GM19025 (cell line): ENCODE measurements around the gene SPSB1.

Source experiments
- ATAC-seq: cut with Tn5 transposase; IDR thresholded peaks from one replicate; pipeline ENCODE4 v1.9.1; 2021; ENCODE audit warnings: mild to moderate bottlenecking, low read depth, moderate library complexity; ENCODE audit not compliant: unreplicated experiment

SPSB1 gene

DNA sequence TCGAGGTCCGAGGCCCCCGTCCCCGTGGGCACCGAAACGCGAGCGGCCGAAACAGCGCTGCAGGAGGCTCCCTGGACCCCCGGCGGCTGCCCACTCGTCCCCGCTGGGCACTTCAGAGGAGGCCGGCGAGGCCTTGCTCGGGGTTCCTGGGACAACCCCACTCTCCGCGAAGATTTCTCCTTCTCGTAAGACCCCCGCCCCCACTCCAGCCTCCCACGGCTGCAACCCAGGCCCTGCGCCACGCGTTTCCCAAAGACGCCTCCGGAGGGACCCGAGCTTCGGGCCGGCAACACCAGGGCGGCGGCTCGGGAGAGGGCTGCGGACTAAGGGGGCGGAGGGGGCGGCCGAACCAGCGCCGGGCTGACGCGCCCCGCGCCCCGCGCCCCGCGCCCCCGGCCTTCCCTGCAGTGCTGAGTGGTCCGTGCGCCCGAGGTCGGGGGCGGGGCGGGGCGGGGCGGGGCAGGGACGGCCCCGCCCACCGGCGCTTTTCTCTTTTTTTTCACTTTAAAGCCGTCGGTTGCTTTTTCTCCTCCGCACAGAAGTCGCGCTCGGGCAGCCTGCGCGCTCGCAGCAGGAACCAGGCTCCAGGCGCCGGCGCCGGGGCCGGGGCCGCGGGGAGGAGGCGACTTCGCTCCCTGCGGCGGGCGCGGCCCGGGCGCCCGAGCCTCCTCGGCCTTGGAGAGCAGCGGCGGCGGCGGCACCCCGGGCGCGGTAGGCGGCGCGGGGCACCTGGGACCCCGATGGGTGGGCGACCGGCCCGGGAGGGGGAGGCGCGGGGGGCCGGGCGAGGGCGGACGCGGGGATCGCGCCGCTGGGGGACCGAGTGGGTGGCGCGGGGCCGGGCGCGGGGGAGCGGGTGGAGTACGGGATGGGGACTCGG, at the start of gene SPSB1:
SPSB1 (plus strand) TSS at position 534 of the 880 bp plus-strand sequence. CDS start 62,998 bp downstream, outside the sequence.
- ATAC-seq = no peak

DNA sequence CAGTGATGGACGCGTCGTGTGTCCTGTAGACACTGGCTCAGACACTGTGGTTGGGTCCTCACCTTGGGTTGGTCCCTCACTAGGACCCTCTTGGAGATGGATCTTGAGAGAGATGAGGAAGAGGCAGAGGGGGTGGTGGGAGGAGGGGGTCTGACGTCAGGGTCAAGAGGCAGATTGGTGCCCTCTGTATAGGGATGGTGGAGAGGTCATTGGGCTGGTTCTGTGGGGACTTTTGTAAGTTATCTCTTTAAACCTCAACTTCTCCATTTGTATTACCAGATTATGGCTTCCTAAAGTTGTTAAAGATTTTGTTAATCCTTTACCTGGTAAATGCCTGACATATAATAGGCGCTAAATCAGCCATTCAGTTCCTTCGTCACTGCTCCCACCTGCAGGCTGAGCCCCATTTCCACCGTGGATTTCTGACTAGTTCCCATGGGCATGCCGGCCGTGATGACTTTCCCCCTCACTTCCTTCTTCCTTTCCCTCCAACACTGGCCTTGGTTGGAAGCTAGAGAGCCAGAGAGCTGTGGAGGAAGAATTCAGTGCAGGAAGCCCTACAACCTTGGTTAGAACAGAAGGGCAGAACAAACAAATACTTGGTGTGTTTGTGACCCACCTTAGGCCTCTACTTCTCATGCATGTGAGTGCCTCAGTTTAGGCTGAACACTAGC, 49.5 kb upstream of the SPSB1 start:
- ATAC-seq = no peak

DNA sequence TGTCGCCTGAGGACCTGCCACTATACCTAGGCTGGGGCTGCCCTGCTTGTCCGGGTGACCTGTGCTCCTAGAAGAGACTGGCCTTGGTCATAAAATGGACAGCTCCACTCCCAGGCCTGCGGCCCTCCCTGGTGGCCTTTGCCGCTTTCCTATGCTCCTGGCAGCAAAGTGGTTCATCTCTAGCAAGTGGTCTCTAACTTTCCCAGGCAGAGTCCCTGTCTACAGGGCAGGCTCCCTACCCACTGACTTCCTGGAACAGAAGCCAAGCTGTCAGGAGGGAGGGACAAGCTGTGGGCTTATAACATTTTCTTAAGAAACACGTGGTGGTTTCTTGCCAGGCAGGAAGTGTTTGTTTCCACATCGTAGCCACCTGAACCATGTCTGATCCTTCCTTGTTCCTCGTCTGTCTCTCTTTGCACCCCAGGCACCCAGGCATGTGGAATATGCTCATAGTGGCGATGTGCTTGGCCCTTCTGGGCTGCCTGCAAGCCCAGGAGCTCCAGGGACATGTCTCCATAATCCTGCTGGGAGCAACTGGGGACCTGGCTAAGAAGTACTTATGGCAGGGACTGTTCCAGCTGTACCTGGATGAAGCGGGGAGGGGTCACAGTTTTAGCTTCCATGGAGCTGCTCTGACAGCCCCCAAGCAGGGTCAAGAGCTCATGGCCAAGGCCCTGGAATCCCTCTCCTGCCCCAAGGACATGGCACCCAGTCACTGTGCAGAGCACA, 48.0 kb upstream of the SPSB1 start:
- ATAC-seq = no peak

DNA sequence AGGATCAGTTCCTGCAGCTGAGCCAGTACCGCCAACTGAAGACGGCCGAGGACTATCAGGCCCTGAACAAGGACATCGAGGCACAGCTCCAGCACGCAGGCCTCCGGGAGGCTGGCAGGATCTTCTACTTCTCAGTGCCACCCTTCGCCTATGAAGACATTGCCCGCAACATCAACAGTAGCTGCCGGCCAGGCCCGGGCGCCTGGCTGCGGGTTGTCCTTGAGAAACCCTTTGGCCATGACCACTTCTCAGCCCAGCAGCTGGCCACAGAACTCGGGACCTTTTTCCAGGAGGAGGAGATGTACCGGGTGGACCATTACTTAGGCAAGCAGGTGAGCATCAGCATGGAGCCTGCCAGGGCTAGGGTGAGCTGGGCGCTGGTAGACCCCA, 47.5 kb upstream of the SPSB1 start:
- ATAC-seq = no peak

DNA sequence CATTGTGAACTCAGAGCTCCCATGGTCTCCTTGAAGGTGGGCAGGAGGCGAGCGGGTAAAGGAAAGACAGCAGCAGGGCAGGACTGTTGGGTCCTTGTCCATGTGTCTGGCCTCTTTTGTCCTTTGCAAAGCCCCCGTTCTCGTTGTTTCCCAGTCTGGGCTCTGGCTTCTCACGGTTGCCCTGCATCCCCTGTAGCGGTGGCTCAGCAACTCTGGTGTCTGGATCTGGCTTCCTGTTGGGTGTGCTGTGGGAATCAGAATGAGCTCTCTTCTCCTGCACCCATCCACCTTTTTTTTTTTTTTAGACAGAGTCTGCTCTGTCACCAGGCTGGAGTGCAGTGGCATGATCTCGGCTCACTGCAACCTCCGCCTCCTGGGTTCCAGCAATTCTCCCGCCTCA, 47.0 kb upstream of the SPSB1 start:
- no peak for ATAC-seq

DNA sequence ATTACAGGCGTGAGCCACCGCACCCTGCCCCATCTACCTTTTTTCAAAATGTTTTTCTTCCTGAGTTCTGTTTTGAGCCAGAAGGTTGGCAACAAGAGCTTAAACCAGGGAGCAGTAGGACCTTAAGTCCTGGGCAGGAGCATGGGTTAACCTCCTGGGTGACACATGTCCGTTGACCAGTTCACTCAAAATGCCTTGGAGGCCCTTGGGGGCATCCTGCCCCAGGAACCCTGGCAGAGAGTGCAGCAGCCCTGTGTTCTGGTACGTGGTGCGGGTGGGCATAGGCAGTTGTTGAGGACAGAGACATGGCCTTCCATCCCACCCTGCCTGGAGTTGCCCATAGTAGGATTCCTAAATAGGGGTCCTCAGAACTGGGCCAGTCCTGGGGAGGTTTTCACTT, 46.5 kb upstream of the SPSB1 start:
- ATAC-seq = no peak

DNA sequence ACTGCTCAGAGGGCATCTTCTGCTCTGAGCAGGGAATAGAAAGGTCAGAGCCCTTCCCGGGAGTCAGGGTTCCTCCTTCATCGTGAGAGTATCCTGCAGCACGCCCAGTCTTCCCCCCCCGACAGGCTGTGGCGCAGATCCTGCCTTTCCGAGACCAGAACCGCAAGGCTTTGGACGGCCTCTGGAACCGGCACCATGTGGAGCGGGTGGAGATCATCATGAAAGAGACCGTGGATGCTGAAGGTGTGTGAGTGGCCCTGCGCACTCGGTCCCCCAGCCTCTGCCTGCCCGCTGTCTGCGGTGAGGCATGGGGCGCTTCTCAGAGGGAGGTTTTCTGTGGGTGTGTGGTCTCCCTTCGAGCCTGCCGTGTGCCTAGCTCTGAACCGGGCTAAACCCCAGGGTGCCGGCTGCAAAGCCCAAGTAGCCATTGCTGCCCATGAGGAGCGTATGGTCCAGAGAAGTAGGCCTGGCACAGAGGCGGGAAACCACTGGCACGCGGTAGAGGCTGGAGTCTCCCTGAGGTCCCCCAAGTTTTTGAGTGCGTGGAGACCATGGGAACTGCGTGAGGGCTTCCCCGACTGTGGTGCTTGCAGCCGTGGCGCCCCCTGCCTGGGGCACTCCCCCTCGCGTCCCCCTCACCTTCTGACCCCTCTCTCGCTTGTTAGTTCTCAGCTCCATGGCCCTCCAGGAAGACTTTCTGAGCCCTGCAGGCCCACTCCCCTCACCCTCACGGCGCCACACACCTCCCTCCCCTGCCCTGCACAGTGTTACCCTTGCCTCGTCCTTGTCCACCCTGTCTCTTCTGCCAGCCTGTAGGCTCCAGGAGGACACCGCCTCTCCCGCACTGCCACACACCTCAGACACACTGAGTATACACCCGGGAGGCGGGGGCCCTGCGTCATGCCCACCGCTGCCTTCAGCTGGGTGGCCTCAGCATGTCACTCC, 45.6 kb upstream of the SPSB1 start:
- no peak for ATAC-seq

DNA sequence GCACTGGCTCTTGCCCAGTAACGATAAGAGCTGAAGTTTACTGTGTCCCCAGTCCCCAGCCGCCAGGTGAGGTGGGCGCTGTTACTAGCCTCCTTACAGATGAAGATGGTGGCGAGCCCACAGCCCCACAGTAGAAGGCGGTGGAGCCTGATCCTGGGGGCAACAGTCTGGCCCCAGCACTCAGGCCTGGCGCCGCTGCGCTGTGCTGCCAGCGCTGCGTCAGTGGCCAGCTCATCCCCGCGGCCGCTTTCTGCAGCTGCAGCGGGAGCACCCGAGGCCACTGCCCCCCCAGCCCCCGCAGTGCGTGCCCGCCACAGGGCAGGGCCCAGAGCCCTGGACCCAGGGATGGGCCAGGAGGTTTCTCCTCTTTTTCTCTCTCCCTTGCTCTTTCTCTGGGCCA, 44.8 kb upstream of the SPSB1 start:
- ATAC-seq = no peak

DNA sequence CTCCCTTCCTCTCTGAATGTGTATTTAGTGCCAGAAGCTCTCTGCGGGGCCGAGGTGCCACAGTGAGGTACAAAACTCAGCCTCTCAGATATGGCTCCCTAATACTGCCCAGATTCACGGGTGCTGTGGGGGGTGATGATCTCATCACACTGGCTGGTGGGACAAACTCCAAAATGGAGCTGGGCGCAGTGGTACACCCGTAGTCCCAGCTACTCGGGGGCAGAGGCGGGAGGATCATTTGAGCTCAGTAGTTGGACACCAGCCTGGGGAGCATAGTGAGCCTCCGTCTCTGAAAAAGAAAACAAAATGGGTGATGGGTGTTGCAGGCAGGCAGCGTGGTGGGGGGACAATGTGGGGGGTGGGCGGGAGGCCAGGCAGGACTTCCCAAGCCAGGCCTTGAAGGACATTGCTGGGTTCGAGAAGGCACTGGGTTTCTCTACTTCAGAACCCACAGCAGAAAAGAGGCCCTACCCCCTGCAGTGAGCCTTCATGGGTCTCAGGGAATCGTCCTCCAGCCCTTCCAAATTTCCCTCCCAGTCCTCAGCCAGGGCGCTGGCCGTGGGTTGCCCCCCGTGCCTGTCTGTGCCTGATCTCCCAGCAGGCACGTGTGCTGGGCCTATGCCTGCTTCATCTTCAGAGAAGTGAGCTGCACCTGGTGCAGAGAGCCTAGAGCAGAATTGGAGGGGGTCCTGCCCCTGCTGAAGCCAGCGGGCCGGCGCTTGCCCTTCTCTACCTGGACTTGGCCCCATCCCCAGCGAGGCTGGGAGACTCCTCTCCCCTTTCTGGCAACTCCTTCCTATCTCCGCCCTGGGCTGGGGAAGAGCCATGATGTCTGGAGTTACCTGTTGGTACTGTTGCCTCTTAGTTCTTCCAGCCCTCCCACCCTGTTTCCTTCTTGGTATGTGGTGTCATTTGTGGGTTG, 44.1 kb upstream of the SPSB1 start:
- ATAC-seq = no peak

DNA sequence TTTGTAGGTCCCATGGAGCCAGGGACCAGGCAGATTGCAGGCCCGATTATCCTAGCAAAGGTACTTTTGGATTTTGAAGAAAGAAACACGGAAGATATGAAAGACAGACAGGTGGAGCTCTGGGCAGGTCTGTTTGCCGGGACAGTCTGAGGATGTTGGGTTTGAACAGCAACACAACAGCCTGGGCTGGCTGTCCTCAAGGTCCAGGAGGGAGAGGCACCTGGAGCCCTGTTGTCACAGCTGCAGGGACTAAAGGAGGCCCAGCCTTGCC, 43.5 kb upstream of the SPSB1 start:
- no peak for ATAC-seq

DNA sequence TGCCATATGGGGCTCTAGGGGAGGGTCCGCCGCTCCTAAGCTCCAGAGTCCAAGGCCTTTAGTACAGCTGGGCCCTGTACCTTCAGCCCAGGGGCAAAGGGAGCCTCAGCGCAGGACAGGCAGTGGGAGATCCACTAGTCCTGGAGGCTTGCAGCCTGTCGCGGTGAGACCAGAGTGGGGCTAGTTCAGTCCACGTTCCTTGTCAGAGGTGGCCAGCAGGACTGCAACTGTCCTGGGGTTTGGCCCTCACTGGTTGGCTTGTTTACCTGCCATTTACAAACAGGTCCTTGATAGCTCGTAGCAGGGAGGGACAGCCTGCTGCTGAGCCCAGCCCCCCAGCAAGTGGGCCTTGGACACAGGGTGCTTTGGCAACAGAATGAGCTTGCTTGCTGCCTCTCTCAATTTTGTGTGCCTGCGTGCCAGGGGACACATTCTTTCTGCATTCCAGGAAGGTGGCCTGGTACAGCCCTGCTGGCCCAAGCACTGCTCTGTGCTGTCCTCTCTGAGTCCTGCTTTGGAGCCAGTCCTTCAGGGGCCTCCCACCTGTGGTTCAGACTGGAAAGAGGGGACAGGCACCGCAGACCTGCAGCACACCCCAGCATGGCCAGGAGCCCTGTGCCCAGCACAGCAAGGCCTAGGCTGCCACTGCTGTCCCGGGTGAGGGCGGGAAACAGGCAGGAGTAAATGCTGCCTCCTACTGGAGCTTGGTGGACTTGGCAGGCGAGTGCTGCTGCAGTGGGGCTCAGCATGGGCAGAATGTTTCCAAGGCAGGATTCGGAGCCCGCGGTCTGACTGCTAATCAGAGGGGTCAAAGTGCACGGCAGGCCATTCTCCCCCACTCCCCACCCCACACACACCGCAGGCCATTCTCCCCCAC, 42.9 kb upstream of the SPSB1 start:
- no peak for ATAC-seq

DNA sequence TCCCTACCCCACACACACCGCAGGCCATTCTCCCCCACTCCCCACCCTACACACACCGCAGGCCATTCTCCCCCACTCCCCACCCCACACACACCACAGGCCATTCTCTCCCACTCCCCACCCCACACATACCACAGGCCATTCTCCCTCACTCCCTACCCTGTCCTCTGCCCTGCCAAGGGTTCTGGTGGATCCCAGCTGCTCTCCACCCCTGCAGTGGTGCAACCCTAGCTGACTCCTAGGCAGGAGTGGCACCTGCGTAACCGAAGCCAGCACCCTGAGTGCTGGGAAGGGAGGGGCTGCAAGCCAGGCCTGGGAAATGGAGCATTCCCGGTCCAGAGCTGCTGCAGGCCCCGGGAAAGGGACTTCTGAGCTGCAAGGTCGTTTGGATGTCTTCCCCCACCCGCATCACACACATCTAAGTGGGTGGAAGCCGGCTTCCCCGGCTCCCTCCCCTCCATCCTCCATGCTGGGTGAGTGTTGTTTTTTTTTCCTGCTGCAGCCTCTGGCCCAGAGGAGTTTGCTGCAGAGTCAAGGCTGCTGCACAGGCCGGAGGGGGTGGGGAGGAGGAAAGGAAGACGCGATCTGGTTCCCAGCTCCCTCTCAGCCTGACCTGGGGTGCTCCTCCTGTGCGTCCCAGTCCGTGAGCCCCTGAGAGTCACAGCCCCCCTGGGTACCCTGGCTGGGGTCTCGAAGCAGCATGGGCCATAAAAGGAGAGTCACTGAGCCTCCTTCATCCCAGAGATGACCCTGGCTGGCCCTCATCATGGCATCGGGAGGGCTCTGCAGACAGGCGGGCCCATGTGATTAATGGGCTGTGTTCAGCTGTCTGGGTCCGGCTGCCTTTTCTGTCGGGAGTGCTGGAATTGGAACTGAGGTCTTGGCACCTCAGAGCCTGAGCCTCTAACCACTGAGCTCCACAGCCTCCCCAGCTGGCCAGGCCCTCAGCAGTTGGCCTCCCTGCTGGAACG, 42.0 kb upstream of the SPSB1 start:
- ATAC-seq = no peak

DNA sequence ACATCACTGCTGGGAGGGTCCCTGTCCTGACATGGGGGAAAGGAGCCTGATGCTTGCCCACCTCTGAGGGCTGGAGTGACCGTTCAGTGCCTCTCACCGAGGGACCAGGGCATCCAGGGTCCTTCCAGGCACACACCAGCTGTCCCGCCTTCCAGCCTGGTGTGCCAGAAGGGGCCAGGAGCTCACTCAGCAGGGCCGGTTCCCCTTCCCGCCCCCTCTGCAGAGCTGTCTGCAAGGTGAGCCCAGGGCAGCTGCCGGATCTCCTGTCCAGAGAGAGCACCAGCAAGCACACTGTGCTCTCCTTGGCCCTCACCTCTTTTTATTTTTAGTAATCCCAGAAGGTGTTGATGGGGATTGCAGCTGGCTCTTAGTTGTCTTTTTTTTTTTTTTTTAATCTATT, 41.2 kb upstream of the SPSB1 start:
- no peak for ATAC-seq

DNA sequence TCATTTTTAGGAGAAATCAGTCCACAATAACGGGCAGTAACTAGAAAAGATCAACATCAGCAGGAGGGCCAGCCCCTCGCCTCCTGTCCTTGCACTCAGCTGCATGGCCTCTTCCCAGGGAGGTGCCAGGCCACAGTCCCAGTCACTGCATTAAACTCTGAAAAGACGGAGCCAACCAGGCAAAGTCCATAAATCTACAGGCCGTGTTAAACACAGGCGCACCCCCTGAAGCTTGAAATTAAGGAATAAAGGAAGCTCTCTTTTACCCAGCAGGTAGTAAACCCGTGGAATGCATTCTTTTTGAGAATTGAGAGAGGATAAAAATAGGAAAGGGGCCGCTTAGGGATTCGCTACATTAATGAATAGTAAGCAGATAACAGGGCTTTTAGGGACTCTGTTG, 39.7 kb upstream of the SPSB1 start:
- no peak for ATAC-seq

DNA sequence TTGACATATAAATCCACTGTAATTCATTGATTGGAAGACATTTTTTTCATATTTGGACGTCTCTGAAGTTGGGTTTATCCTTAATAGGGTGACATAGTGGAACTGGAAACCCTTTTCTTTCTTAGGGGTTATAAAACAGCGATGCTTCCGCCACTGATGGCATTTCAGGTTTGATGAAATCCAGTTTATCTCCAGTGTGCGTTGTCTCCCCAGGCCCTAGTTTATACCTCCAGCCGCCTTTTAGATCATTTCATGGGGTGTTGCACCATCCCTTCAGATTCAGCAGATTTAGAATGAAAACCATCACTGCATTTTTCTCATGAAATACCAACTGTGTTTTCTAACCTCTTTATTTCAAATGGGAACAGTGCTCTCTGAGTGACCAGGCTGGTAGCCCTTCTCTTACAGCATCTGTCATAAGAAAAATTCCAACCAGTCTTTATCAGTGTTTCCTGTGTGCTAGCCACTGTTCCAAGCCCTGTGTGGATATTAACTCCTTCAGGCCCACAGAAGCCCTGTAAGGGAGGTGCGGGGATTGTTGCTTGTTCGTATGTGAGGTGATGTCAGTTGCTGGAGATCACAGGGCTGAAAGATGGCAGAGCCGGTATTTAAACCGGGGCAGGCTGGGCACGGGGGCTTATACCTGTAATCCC, 39.1 kb upstream of the SPSB1 start:
- ATAC-seq = no peak

DNA sequence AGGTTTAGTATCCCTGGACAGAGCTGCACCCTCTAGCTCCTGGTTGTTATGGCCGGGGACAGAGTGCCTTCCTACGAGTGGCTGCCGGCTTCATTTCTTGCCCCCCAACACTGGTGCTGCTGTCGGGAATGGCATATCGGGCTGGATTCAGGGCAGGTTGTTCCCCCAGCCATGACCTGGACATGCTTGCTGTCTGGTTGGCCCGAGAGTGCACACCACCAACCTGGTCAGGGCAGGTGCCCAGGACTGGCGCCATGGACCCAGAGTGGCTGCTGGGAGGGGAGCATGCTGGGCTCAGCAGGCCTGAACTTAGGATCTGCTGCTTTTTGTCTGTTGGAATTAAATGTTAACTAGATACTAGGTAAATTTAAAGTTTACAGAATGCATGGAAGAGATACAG, 36.4 kb upstream of the SPSB1 start:
- no peak for ATAC-seq

DNA sequence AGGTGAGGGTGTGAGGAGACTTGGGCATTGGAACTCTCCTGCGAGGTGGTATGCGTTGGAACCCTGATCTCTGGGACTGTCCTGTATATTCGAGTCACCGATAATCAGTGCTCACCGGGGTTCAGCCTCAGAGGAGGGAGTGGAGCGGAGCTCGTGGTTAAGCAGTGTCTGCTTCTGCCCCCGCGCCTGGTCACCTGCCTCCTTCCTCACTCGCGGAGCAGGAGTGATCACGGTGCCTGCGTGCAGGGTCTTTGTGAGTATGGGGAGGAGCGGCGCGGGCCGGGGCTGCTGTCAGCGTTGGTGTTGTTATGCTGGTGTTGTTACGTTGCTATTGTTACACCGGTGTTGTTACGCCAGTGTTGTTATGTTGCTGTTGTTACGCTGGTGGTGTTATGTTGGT, 34.8 kb upstream of the SPSB1 start:
- ATAC-seq = no peak
